GM12874 (cell line): Measurements from ENCODE around the gene C19orf47.

ENCODE experiments used
- TF ChIP-seq, protein P1 (sequence below): IDR thresholded peaks from 2 replicates; pipeline ENCODE4 v1.5.1; 2011; ENCODE audit warnings: low read depth, mild to moderate bottlenecking, control low read depth, low read length, moderate library complexity; ENCODE audit not compliant: insufficient read depth

C19orf47 gene

GRCh38 chr19:40337594-40337993 is 10.6 kb downstream of the C19orf47 start:
- TF ChIP-seq, protein P1, sequence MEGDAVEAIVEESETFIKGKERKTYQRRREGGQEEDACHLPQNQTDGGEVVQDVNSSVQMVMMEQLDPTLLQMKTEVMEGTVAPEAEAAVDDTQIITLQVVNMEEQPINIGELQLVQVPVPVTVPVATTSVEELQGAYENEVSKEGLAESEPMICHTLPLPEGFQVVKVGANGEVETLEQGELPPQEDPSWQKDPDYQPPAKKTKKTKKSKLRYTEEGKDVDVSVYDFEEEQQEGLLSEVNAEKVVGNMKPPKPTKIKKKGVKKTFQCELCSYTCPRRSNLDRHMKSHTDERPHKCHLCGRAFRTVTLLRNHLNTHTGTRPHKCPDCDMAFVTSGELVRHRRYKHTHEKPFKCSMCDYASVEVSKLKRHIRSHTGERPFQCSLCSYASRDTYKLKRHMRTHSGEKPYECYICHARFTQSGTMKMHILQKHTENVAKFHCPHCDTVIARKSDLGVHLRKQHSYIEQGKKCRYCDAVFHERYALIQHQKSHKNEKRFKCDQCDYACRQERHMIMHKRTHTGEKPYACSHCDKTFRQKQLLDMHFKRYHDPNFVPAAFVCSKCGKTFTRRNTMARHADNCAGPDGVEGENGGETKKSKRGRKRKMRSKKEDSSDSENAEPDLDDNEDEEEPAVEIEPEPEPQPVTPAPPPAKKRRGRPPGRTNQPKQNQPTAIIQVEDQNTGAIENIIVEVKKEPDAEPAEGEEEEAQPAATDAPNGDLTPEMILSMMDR = no peak

GRCh38 chr19:40337107-40337506 is 11.1 kb downstream of the C19orf47 start:
- TF ChIP-seq, protein P1 = no peak

- TF ChIP-seq, protein P1 = no peak
Observed at GRCh38 chr19:40336601-40336900, 11.6 kb downstream of the C19orf47 start.

DNA sequence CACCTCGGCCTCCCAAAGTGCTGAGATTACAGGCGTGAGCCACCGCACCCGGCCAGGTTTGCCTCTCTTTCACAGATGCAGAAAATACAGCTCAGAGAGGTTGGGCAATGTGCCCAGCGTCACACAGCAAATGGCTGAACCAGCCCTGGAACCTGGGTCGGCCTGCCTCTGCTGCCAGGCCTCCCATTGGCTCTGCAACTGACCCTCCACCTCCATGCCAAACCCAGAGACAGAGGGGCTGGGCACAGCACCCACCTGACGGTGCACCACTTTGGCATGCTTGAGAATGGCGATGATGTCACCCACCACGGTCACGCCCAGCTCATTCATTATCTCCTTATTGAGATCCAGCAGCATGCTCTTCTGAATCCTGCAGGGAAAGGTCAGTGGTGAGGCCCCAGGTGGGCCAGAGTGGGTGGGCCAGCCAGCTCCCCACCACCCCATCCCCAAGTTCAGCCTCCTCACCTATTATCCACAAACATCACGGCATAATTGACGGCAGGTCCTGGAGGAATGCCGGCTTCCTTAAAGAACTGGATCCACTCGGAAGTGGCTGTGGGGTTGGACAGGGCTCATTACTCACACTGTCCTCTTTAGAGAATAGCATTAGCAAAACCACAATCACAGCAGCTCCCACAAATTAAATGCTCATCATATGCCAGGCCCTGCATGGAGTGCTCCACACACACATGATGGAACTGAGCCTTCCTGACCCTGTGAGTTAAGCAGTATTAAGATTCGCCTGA is 12.2 kb downstream of the C19orf47 start:
- TF ChIP-seq, protein P1 = no peak

- TF ChIP-seq, protein P1 = no peak
Observed at GRCh38 chr19:40335101-40335500, 13.1 kb downstream of the C19orf47 start.

DNA sequence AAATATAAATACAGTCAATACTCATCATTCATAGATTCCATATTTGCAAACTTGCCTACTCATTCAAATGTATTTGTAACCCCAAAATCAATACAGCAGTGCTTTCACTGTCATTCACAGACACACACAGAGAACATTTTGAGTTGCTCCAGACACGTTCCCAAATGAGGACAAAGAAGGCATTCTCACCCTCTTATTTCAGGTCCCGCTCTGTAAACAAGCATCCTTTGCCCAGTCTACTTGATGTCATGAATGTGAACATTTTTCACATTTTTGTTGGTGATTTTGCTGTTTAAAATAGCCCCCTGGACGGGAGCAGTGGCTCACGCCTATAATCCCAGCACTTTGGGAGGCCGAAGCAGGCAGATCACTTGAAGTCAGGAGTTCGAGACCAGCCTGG is 15.5 kb downstream of the C19orf47 start:
- TF ChIP-seq, protein P1 = no peak

- TF ChIP-seq, protein P1 = no peak
Observed at GRCh38 chr19:40331052-40331451, 17.1 kb downstream of the C19orf47 start.
